Lung (tissue), 12 donors: ENCODE data around the gene SULT1C4. TPM values are rescaled to one million over a fixed set of nuclear protein-coding genes. Genes with fewer than 3 reads are reported as not detected.
A peak's percentile ranks its signal among the peaks of the same experiment; 100 is the strongest.

Experiments used
- ATAC-seq: fragments of 200-7000 bp; cut with Tn5 transposase; one replicate; pipeline ENCODE4 v1.9.1; 2020; ENCODE audit warnings: moderate number of reproducible peaks; ENCODE audit not compliant: insufficient read depth, low FRiP score
- DNase-seq, 3 donors: peaks; one replicate each; pipeline ENCODE4 v3.0.0-alpha.2; 2013 to 2017
- H3K27ac ChIP-seq, 2 donors: one replicate each; pipeline ENCODE4 v1.5.1; 2013; ENCODE audit warnings: mild to moderate bottlenecking in 2 of 2, moderate library complexity in 2 of 2, control low read depth in 1 of 2, inconsistent platforms in 1 of 2, low read depth in 1 of 2, low read length in 1 of 2
- H3K27me3 ChIP-seq, 3 donors: one replicate each; pipeline ENCODE4 v1.5.1; 2013; ENCODE audit warnings: low read length in 2 of 3; ENCODE audit not compliant: control insufficient read depth in 3 of 3, insufficient read depth in 3 of 3
- H3K36me3 ChIP-seq, 4 donors: one replicate each; pipeline ENCODE4 v1.5.1; 2013; ENCODE audit warnings: low read length in 4 of 4, mild to moderate bottlenecking in 1 of 4, moderate library complexity in 1 of 4; ENCODE audit not compliant: control insufficient read depth in 4 of 4, insufficient read depth in 4 of 4
- H3K4me1 ChIP-seq, 5 donors: one replicate each; pipeline ENCODE4 v1.5.1; 2013; ENCODE audit warnings: low read length in 5 of 5, mild to moderate bottlenecking in 2 of 5, moderate library complexity in 1 of 5; ENCODE audit not compliant: control insufficient read depth in 5 of 5, insufficient read depth in 5 of 5
- H3K4me3 ChIP-seq: one replicate; pipeline ENCODE4 v1.5.1; 2013; ENCODE audit warnings: mild to moderate bottlenecking, control low read depth, moderate library complexity
- H3K9ac ChIP-seq, 2 donors: one replicate each; pipeline ENCODE4 v1.5.1; 2013; ENCODE audit warnings: low read length in 2 of 2, control low read depth in 1 of 2; ENCODE audit not compliant: insufficient read depth in 1 of 2
- H3K9me3 ChIP-seq, 4 donors: one replicate each; pipeline ENCODE4 v1.5.1; 2013; ENCODE audit warnings: low read length in 3 of 4, mild to moderate bottlenecking in 1 of 4, moderate library complexity in 1 of 4; ENCODE audit not compliant: control insufficient read depth in 4 of 4, insufficient read depth in 3 of 4
- CTCF ChIP-seq: IDR thresholded peaks from 2 replicates; pipeline ENCODE4 v1.5.1; 2012; ENCODE audit warnings: mild to moderate bottlenecking; ENCODE audit errors: control extremely low read depth, extremely low read depth
- WGBS, 2 donors: extraction: QIAGEN DNeasy Blood & Tissue Kit; methylation state at CpG; one replicate each; pipeline ENCODE4 v1.1.7; 2013; 5-methylcytosine and 5-hydroxymethylcytosine counted together
- polyA plus RNA-seq, 2 donors: library from polyadenylated mRNA; stranded (reverse); fragments of 200-250 nt; gene quantifications; one replicate each; pipeline ENCODE4 v1.2.1, GENCODE V29; 2013
- total RNA-seq, 2 donors: library from RNA; depleted of rRNA in 1 of 2; stranded (reverse); fragments of >200 nt in 1 of 2; gene quantifications; one replicate each; pipeline ENCODE4 v1.2.1, GENCODE V29; 2014 to 2021
- donor health status: control.
- donor health status: control.
- donor health status: Bipolar disorder and iron deficiency.
- donor health status: healthy.
- donor health status: DM: yes; HTN: yes; CAD: no.

Gene SULT1C4
- total and polyA plus RNA-seq, 4 donors, result 1.7 to 85.0 (median 5.8) TPM

GRCh38 chr2:108382196-108382595 is 4.4 kb downstream of the SULT1C4 start:
- Histone ChIP-seq H3K27ac (no peak overlapping the region), H3K9ac (no peak overlapping the region), H3K4me3 (no peak overlapping the region), H3K4me1 (peaks cover 0 to 24% (median 2%) of the 10 kb centered on the region in 5 donors), H3K9me3 (no peaks in the 10 kb centered on the region), H3K27me3 (no peaks in the 10 kb centered on the region), H3K36me3 (peaks cover 2 to 37% (median 18%) of the 10 kb centered on the region in 4 donors)
- peak in 1 of 3 donors; percentile 32 for DNase-seq
- WGBS, 2 donors, result 82 to 90% methylated on average over 4 of the region's 4 CpGs
- no peak for ATAC-seq
- no peak for TF ChIP-seq CTCF

DNA sequence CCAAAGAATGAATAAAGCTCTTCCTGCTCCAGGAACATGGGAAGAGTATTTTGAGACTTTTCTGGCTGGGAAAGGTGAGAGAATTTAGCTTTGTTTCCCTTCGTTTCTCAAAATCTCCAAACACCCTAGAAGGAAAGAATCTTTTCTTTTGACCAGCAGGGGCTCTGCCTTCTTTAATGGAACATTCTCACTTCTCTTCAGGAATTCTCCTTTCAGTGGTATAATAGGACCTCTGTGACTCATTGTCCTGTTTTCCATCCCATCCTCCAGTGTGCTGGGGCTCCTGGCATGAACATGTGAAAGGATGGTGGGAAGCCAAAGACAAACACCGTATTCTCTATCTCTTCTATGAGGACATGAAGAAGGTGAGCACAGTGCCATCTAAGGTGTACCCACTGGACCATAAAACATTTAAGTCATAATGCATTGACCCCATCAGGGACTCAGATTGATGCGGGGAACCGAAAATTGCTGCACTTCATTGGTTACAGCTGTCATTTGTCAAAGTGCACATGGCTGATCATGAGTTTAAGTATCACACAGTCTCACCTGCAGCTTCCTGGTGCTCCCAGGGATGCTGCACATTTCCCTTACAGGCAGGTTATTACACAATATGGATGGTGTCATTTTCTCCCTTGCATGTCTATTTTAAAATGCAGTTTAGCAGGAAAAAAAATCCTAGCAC is 5.5 kb downstream of the SULT1C4 start:
- peaks cover 2 to 41% (median 18%) of the 10 kb centered on the region in 4 donors for H3K36me3 ChIP-seq
- H3K9ac ChIP-seq, result no peak overlapping the region
- H3K27ac ChIP-seq, result no peak overlapping the region
- no peaks in the 10 kb centered on the region for H3K9me3 ChIP-seq
- TF ChIP-seq CTCF, result no peak
- 95 to 99% methylated on average over 4 of the region's 4 CpGs for whole genome bisulfite sequencing, 2 donors
- peaks cover 0 to 18% (median 0%) of the 10 kb centered on the region in 5 donors for H3K4me1 ChIP-seq
- no peak overlapping the region for H3K4me3 ChIP-seq
- H3K27me3 ChIP-seq, result no peaks in the 10 kb centered on the region
- ATAC-seq (no peak), DNase-seq (no peak)

GRCh38 chr2:108384662-108385393 is 7.1 kb downstream of the SULT1C4 start:
- no peaks in the 10 kb centered on the region for H3K27me3 ChIP-seq
- no peak overlapping the region for H3K4me3 ChIP-seq
- no peak overlapping the region for H3K9ac ChIP-seq
- DNase-seq, result no peak
- no peak for ATAC-seq
- peaks cover 0 to 4% (median 0%) of the 10 kb centered on the region in 5 donors for H3K4me1 ChIP-seq
- 89 to 91% methylated on average over 5 of the region's 5 CpGs for WGBS, 2 donors
- peaks cover 2 to 44% (median 19%) of the 10 kb centered on the region in 4 donors for H3K36me3 ChIP-seq
- H3K27ac ChIP-seq, result no peak overlapping the region
- TF ChIP-seq CTCF, result no peak
- no peaks in the 10 kb centered on the region for H3K9me3 ChIP-seq
